HG03575 (cell line): ENCODE results near the gene CLPTM1L.
"Not testable (repeated sequence)": the region's sequence is repeated elsewhere in the genome, so short reads cannot be mapped to it uniquely, and the experiment has no call there.

Source experiments
- ATAC-seq: cut with Tn5 transposase; IDR thresholded peaks from one replicate; pipeline ENCODE4 v1.9.1; 2021; ENCODE audit not compliant: unreplicated experiment, insufficient number of reproducible peaks, low FRiP score; ENCODE audit errors: extremely low read depth

Gene CLPTM1L

DNA sequence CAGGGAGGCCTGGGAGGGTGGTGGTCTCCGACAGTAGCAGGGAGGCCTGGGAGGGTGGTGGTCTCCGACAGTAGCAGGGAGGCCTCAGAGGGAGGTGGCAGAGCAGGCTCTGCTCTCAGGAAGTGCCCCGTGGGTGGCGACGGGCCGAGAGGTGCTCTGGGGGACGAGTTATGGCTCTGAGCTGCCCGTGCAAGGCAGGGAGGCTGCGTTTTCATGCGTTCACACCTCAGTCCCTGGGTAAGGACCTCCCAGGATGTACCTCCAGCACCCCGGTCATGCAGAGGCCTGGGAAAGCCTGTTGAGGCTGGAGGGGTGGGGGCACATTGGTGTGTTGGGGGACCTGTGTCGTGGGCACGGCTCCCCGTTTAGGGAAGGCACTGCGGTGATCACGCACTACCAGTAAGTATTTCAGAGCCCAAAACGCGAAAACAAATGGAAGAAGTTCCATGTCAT lies 37.4 kb upstream of the CLPTM1L start:
- ATAC-seq, result no peak

DNA sequence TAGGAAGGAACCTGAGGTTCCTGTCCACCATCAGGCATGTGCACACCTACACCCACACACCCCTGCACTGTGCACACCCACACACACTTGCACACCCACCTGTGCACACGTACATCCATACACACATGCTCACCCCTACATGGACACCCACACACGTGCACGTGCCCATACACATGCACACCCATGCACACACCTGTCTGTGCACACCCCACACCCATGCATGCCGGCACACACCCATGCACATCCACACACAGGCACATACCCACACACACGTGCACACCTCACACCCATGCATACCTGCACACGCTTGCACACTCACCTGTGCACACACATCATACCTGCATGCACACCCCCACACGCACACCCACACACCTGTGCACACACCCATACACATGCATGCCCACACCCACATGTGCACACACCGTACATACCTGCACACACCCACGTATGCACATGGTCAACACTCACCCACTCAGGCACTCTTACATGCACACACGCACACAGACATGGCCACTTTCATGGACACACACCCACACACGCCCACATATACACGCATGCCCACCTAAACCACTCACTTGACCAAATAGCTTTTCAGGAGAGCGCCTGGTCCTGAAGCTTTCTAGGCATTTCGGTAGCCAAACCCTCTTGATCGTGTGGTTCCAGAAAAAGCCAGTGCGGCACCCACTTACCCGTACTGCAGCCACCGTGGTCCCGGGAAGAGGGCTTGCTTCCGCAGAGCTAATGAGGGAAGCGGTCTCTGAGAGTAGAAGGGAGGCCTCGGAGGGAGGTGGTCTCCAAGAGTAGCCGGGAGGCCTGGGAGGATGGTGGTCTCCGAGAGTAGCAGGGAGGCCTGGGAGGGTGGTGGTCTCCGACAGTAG lies 36.7 kb upstream of the CLPTM1L start:
- no peak for ATAC-seq

DNA sequence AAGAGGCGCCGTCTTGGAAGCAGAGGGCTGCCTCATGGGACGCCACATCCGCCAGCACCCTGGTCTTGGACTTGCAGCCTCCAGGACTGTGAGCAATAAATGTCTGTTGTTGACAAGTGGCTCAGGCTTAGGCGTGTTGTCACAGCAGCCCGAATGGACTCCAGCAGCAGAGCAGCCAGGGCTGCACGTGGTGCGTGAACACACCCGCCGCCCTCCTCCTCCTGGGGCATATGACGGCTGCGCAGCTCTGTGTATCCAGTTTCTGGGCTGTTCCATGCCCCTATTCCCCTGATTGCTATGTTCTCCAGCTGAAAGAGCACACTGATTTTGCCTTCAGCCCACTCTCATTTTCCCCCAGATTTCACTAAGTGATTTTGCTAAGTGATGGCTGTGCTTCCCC lies 36.0 kb upstream of the CLPTM1L start:
- ATAC-seq, result no peak

DNA sequence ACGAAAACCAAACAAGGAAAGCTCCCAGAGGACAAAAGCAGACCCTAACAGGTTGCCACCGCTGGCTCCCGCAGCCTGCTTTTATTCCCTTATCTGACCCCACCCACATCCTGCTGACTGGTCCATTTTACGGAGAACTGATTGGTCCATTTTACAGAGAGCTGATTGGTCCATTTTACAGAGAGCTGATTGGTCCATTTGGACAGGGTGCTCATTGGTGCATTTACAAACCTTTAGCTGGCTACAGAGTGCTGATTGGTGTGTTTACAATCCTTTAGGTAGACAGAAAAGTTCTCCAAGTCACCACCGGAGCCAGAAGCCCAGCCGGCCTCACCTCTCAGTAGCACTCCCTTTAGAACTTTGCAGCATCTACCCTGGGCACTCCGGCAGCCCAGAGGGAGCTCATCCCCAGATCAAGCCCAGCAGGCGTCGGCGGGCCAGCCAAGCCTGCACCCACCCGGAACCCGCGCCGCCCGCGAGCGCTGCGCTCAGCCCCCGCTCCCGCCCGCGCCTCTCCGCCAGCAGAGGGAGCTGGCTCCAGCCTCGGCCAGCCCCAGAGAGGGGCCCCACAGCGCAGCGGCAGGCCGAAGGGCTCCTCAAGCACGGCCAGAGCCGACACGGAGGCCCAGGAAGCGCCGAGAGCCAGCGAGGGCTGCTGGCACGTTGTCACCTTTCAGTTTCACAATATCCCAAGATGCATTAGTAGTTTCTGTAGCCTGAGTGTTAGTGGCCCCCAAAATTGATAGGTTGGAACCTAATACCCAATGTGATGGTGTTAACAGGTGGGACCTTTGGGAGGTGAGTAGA lies 35.3 kb upstream of the CLPTM1L start:
- ATAC-seq, result no peak

DNA sequence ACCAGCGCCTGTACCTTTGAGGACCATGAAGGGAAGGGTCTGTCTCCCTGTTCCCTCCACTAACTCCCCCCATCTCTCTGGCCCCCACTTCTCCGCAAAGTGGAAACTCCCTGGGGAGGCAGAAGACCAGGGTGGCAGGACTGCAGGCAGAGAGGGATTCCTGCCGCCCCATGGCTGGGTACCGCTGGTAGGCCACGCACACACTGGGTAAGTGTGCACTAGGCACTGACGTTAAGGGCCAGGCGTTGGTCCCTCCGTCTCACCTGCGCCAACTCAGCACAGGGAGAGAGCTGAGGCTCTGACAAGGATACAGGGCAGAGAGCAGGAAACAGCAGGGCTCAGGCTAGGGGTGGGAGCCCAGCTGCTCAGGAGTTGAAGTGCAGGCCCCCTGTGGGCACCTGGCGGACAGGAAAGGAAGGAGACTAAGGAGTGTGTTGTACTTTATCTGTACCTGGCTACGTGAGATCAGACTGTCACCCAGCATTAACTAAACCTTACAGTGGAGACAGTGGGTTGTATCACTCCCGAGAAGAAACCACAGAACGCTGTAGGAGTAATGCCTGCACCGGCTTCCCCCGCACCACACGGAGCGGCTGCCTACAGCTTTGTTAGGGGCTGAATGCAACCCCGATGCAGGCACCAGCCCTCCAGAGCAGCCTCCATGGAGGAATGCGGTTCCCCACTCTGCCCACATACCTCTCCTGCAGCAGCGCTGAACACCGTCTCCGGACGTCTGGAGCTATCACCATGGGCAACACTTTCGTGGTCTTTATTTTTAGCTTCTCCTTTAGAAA lies 34.2 kb upstream of the CLPTM1L start:
- no peak for ATAC-seq

DNA sequence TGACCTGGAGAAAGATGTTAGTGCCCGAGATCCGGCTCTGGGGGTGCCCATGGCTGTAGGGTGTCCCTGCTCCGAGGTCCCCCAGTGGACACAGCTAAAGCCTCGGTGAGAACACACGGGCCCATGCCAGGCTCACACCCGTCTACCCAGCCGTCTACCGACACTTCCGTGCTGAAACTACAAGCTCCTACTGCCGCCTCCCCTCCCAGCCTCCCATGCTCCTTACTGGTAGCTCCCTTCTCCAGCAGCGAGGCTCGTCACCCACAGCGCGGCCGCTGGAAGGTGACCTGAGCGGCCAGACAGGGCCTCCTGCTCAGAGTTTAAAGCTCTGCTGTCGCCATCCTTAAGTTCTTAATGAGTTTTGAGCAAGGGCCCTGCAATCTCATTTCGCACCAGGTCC lies 33.2 kb upstream of the CLPTM1L start:
- ATAC-seq, result no peak

DNA sequence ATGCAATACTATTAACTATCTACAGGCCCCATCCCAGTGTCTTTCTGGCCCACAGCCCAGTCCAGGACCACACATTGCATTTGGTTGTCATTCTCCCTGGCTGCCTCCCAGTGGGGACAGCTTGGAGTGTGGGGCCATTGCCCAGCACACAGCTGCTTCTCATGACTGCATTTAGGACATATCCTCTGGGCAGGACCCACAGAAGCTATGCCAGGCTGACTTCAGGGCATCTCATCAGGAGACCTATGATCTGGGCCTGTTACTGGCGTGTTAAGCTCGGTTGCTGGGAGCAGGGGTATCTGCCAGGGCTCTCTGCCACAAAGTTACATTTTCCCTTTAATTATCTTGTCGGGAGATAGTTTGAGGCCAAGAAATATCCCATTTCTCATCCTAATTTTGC lies 32.1 kb upstream of the CLPTM1L start:
- ATAC-seq, result no peak

DNA sequence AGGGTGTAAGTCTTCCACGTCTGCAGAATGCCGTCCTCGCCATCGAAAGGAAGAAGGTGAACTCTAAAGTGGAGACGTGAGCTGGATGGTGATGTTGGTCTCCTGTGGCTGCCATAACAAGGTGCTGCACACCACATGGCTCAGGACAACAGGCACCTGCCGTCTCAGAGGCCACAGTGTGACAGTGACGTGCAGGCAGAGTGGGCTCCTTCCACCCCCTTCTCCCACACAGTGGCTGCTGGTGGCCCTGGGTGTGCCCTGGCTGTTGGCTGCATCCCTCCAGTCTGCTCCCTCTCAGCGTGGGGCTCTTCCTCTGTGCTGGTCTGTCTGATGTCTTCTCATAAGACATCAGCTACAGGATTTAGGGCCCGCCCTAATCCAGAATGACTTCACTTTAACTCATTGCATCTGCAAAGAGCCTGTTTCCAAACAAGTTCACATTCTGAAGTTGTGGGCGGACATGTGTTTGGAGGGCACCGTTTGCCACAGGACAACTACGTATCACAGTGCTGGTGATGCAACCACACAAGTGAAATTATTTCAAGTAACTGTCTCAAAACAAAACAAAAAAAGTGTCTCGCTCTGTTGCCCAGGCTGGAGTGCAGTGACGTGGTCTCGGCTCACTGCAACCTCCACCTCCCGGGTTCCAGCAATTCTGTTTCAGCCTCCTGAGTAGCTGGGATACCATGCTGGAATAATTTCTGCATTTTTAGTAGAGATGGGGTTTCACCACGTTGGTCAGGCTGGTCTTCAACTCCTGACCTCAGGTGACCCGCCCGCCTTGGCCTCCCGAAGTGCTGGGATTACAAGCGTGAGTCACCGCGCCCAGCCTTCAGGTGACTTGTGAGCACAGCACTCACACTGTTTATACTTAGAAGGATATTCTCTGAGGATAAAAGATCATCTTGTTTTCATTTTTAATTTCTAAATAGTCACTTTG lies 31.2 kb upstream of the CLPTM1L start:
- no peak for ATAC-seq

DNA sequence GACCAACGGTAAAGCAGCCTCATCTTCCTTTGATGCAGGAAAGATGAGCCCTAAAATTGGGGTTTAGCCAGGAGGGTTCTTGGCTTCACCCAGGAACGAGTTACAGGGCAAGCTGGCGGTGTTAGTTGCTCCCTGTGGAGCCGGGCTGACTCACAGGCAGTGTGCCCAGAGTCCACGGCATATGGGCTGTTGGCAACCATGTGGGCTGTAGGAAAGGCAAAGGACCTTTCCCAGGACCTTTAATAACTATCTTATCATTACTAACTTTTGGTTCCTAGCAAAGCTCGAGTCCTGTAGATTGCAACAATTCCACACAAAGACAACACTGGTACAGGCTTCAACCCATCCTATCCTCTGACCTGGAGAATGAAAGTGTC lies 29.8 kb upstream of the CLPTM1L start:
- no peak for ATAC-seq

DNA sequence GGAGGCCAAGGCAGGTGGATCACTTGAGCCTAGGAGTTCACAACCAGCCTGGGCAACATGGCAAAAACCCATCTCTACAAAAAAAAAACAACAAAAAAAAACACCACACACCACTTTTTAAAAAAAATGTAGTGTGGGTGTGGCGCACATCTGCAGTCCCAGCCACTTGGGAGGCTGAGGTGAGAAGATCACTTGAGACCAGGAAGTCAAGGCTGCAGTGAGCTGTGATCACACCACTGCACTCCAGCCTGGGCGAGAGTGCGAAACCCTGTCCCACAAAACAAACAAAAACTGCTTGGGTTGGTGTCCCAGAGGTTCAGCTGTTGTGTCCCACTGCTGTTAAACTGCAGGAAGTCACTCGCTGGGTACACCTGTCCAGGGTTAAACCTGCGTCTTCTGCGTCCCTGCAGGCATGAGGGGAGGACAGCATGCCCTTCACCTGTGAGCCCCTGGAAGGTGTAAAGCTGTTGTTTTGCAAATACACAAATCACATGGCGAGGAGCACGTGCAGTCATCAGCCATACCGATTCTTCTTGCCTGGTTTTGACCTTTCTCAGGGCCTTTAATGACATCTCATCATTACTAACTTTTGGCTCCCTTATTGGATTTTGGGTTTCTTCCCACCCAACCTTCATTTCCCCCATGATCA lies 29.3 kb upstream of the CLPTM1L start:
- no peak for ATAC-seq

DNA sequence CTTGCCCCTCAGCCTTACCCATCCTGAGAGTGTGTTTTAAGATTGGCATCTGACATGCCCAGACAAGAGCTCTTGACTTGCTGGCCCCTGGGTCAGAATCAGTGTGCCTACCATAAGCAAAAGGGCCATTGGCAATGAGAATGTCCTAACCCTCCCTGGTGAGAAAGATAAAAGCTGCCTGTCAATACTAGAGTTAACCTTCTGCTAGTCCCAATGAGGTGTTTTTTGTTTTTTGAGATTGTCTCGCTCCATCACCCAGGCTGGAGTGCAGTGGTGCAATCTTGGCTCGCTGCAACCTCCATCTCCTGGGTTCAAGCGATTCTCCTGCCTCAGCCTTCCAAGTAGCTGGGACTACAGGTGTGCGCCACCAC lies 27.1 kb upstream of the CLPTM1L start:
- not testable (repeated sequence) for ATAC-seq

DNA sequence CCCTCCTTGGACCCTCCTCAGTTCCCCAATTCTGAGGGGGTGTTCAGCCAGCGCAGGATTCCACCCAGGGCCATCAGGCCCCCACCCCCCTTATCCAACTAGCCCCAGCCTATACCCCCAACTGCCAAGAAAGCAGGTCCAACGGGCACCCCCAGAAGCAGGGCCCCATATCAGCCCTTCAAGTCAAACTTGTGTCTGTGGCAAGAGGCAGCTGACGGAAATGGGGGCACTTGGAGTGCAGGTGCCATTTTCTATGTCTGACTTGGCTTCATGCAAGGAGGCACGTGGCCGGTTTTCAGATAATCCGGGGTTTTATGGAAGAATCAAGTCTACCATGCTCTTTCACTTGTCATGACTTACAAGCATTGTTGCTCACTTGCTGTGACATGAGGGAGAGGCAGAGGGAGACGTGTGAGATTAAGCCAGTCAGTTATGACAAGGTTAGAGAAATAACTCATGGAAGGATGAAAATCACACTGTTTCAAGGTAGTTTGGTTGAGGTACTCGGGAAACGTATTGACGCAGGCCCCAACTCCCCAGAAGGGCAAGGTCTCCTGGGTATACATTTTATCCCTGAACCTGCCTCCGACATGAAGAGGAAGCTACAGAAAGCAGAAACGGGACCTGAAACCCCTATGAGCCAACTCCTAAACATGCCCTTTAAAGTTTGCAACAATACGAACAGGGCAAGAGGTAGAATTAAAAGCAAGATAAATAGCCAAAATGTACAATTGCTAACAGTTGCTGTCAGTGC lies 26.5 kb upstream of the CLPTM1L start:
- no peak for ATAC-seq

DNA sequence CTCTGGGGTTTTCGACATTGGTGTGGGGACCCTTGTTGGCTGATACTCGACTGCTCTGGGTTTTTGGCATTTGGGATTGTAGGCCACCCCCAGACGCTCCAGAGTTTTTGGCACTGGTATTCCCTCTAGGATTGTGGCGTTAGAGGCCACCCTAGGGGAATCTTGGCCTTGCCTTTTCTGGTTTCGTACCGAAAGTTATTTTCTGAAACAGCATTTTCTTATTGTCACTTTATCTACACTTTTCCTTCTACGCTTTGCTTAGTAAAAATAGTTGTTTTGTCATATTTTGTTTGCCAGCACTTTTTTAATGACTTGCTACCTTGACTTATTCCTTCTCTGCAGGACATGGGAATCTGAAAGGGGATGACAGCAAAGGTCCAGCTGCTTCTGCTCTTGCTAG lies 25.1 kb upstream of the CLPTM1L start:
- ATAC-seq, result no peak

DNA sequence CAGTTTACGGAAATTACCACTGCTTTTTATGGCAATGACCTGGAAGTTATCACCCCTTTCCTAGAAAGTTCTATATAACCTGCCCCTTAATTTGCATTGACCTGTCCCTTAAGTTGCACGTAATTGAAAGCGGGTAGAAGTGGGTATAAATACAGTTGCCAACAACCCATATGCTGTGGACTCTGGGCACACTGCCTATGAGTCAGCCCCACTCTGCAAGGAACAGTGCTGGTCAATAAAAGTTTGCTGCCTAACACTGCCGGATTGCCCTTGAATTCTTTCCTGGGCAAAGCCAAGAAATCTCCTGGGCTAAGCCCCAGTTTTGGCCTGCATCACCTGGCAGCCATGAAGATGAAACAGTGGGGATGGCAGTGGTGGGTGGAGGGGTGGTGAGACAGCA lies 23.9 kb upstream of the CLPTM1L start:
- no peak for ATAC-seq

DNA sequence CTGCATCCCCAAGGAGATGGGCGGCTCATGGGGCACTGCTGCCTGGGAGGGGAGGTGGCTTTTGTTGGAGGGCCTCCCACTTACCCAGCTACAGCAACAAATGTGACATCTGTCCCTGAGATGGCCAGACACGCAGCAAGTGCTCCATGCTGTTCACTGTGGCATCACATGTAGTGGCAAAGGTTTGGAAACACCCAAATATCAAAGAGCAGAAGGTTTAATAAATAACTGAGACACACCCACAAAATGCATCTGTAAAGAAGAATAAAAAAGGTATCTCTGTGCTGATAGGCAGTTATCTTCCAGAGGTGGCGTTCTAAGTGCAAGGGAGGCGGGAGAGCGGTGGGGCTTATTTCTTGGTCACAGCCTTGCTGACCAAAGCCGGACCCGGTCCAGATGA lies 23.3 kb upstream of the CLPTM1L start:
- ATAC-seq, result no peak

DNA sequence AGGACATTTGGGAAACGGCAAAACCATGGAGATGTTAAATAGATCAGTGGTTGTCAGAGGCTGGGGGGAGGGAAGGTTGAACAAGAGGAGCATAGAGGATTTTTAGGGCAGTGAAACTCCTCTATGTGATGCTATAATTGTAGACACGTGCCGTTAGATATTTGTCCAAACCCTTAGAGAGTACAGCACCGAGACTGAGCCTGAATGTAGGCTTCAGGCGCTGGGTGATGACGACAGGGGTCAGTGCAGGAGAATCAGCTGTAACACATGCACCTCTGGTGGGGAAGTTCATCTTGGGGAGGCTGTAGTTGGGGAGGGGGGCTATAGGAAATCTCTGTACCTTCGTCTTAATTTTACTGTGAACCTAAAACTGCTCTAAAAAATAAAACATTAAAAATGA lies 22.2 kb upstream of the CLPTM1L start:
- no peak for ATAC-seq

DNA sequence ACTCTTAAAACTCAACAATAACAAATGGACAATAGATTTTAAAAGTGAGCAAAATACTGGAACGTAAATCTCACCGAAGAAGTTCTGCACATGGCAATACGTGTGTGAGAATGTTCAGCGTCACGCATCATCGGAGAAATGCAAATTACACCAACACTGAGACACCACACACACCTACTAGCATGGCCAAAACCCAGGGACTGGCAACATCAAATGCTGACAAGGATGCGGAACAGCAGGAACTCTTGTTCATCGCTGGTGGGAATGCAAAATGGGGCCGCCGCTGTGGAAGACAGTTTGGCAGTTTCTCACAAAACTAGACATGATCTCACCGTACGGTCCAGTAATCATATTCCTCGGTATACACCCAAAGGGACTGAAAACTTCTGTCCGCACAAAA lies 21.6 kb upstream of the CLPTM1L start:
- ATAC-seq, result no peak
